A549 (cell line): ENCODE results near the gene DNAJB14. TPM values are rescaled to one million over a fixed set of nuclear protein-coding genes. Genes with fewer than 3 reads are reported as not detected.

ENCODE experiments used
- ATAC-seq, 2 experiments: fragments of 200-7000 bp in 1 of 2; fragments of >200 bp in 1 of 2; cut with Nextera tagmentation in 1 of 2; cut with Tn5 transposase in 1 of 2; 3 replicates each; pipeline versions ENCODE4 v1.8.0 to v1.9.1; 2018 to 2020; ENCODE audit warnings: mild to moderate bottlenecking in 1 of 2, moderate library complexity in 1 of 2
- CTCF ChIA-PET: fragments of 300-600 bp; sonication (Branson Sonifier 250); formaldehyde crosslinking; extraction: SDS; loops from one replicate; lab custom pipeline; 2021; ENCODE audit warnings: antibody characterized with exemption, inconsistent platforms; lab: Yijun Ruan, JAX
- POLR2A ChIA-PET: fragments of 350-600 bp; formaldehyde crosslinking; extraction: SDS; loops from one replicate; lab custom pipeline; 2021; ENCODE audit warnings: antibody characterized with exemption, inconsistent platforms; lab: Yijun Ruan, JAX
- DNase-seq, 2 experiments: peaks; one replicate each; pipeline versions ENCODE4 v3.0.0 to v3.0.0-alpha.2; 2011 to 2016; ENCODE audit warnings: low read depth in 1 of 2, low spot score in 1 of 2
- FAIRE-seq: peaks from 2 replicates; lab custom pipeline; 2011; peaks lifted over from hg19 to GRCh38; lab: Jason Lieb, UNC
- H3K27ac ChIP-seq, 2 experiments: fragments of >200 bp; sonication (Bioruptor Twin); formaldehyde crosslinking; 3 replicates each; pipeline ENCODE4 v1.5.1; 2016 to 2017
- H3K4me1 ChIP-seq: fragments of >200 bp; sonication (Bioruptor Twin); formaldehyde crosslinking; 3 replicates; pipeline ENCODE4 v1.6.1; 2016
- H3K4me2 ChIP-seq: fragments of >200 bp; sonication (Bioruptor Twin); formaldehyde crosslinking; 3 replicates; pipeline ENCODE4 v1.6.1; 2016
- H3K4me3 ChIP-seq: fragments of >200 bp; sonication (Bioruptor Twin); formaldehyde crosslinking; 3 replicates; pipeline ENCODE4 v1.5.1; 2016
- H3K9me3 ChIP-seq: fragments of >200 bp; sonication (Bioruptor Twin); formaldehyde crosslinking; 3 replicates; pipeline ENCODE4 v1.6.1; 2016
- ATOH8 ChIP-seq: fragments of 250-450 bp; sonication (Bioruptor Pico); IDR thresholded peaks from 2 replicates; pipeline ENCODE4 v1.5.0; 2020; ENCODE audit warnings: low read depth, mild to moderate bottlenecking, moderate library complexity
- BCL3 ChIP-seq: fragments of >200 bp; sonication (Bioruptor Twin); formaldehyde crosslinking; IDR thresholded peaks from 3 replicates; pipeline ENCODE4 v1.6.1; 2016
- BHLHE40 ChIP-seq: IDR thresholded peaks from 2 replicates; pipeline ENCODE4 v1.6.1; 2012; ENCODE audit warnings: low read depth, low read length, inconsistent platforms
- CEBPB ChIP-seq, 2 experiments: fragments of >200 bp in 1 of 2; sonication (Bioruptor Twin) in 1 of 2; formaldehyde crosslinking in 1 of 2; IDR thresholded peaks; 2 replicates each; pipeline ENCODE4 v1.6.1; 2012 to 2016
- EHF ChIP-seq: fragments of 250-450 bp; sonication (Bioruptor Pico); IDR thresholded peaks from 2 replicates; pipeline ENCODE4 v1.5.0; 2020; ENCODE audit warnings: mild to moderate bottlenecking
- FOXS1 ChIP-seq: fragments of 250-450 bp; sonication (Bioruptor Pico); IDR thresholded peaks from 2 replicates; pipeline ENCODE4 v1.5.0; 2020; ENCODE audit warnings: mild to moderate bottlenecking, moderate library complexity
- GATA3 ChIP-seq: IDR thresholded peaks from 2 replicates; pipeline ENCODE4 v1.6.1; 2012; ENCODE audit warnings: borderline replicate concordance
- HES2 ChIP-seq: fragments of >200 bp; sonication (Bioruptor Twin); formaldehyde crosslinking; IDR thresholded peaks from 2 replicates; pipeline ENCODE4 v1.6.1; 2016
- HOXA7 ChIP-seq: fragments of 250-450 bp; sonication (Bioruptor Pico); IDR thresholded peaks from 2 replicates; pipeline ENCODE4 v1.5.0; 2020; ENCODE audit warnings: mild to moderate bottlenecking, moderate library complexity
- HOXB13 ChIP-seq: fragments of 250-450 bp; sonication (Bioruptor Pico); IDR thresholded peaks from 2 replicates; pipeline ENCODE4 v1.5.0; 2020; ENCODE audit warnings: low read depth, mild to moderate bottlenecking, moderate library complexity
- HOXB5 ChIP-seq: fragments of 250-450 bp; sonication (Bioruptor Pico); IDR thresholded peaks from 2 replicates; pipeline ENCODE4 v1.5.0; 2020; ENCODE audit warnings: mild to moderate bottlenecking, moderate library complexity
- KDM5A ChIP-seq: fragments of 200-600 bp; sonication (generic); IDR thresholded peaks from 2 replicates; pipeline ENCODE4 v1.6.1; 2016; ENCODE audit warnings: antibody characterized with exemption, mild to moderate bottlenecking
- NR3C1 ChIP-seq: fragments of >200 bp; sonication (Bioruptor Twin); formaldehyde crosslinking; IDR thresholded peaks from 3 replicates; pipeline ENCODE4 v1.6.1; 2017
- PBX3 ChIP-seq: IDR thresholded peaks from 2 replicates; pipeline ENCODE4 v1.6.1; 2012
- POLR2A ChIP-seq: IDR thresholded peaks from 2 replicates; pipeline ENCODE4 v1.6.1; 2012; ENCODE audit warnings: mild to moderate bottlenecking, low read length
- RNF2 ChIP-seq: fragments of 200-600 bp; sonication (generic); IDR thresholded peaks from 2 replicates; pipeline ENCODE4 v1.6.1; 2016; ENCODE audit warnings: low read depth, mild to moderate bottlenecking, antibody characterized with exemption, moderate library complexity, borderline replicate concordance
- SMC3 ChIP-seq: fragments of >200 bp; sonication (Bioruptor Twin); formaldehyde crosslinking; IDR thresholded peaks from 3 replicates; pipeline ENCODE4 v1.6.1; 2018; ENCODE audit warnings: inconsistent platforms
- SREBF2 ChIP-seq: fragments of 450-650 bp; IDR thresholded peaks from 2 replicates; pipeline ENCODE4 v1.6.1; 2014; ENCODE audit warnings: mild to moderate bottlenecking, moderate library complexity
- TFCP2L1 ChIP-seq: fragments of 250-450 bp; sonication (Bioruptor Pico); IDR thresholded peaks from 2 replicates; pipeline ENCODE4 v1.5.0; 2021; ENCODE audit warnings: mild to moderate bottlenecking
- ZFP36 ChIP-seq: fragments of 450-650 bp; IDR thresholded peaks from 2 replicates; pipeline ENCODE4 v1.6.1; 2014; ENCODE audit warnings: borderline replicate concordance; ENCODE audit not compliant: partially characterized antibody
- ZNF302 ChIP-seq: fragments of 250-450 bp; sonication (Bioruptor Pico); IDR thresholded peaks from 2 replicates; pipeline ENCODE4 v1.9.0; 2021; ENCODE audit warnings: inconsistent platforms, mild to moderate bottlenecking, moderate library complexity
- ZSCAN20 ChIP-seq: fragments of 250-450 bp; sonication (Bioruptor Pico); IDR thresholded peaks from 2 replicates; pipeline ENCODE4 v1.8.0; 2022; ENCODE audit warnings: mild to moderate bottlenecking, moderate library complexity
- WGBS: methylation state at CpG from one replicate; pipeline ENCODE4 v1.1.6; 2017; ENCODE audit errors: missing lambda C conversion rate; 5-methylcytosine and 5-hydroxymethylcytosine counted together
- polyA plus RNA-seq, 4 experiments: library from polyadenylated mRNA; depleted of rRNA in 3 of 4; stranded (reverse); fragments of >200 nt; fragmentation: RNase III in 1 of 4; extraction: RNeasy Plus Mini Kit Qiagen cat#74134 plus additional on column Dnase treatment in 1 of 4; gene quantifications; 2 replicates in 3 of 4; 3 replicates in 1 of 4; pipeline ENCODE4 v1.2.3, GENCODE V29; 2011 to 2017
- TF ChIP-seq, protein P1 (sequence below): fragments of 450-650 bp; IDR thresholded peaks from 2 replicates; pipeline ENCODE4 v1.6.1; 2014; ENCODE audit warnings: antibody characterized with exemption
- TF ChIP-seq, protein P2 (sequence below): IDR thresholded peaks from 2 replicates; pipeline ENCODE4 v1.6.1; 2012

The DNAJB14 gene
- polyA plus RNA-seq, 2 of the 4 experiments (the other 2 are of a cell fraction) = 22.8 to 34.0 TPM

DNA sequence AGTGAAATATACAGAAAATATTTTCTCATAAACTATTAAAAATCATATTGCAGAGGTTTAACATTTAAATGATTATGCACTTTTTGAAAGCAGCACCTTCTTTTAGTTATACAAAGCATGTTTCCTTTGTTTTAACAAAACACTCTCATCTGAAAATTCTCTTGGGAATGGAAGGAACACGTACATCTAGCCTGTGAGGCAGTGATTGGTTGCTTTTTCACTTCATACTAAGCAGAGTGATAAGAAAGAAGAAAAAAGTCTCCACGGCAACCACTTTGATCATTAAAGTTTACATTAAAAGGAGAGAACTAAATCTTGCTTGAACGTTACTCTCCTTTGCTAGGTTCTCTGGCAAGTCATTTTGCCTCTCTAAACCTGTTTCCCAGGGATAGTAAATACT lies 45.3 kb upstream of the DNAJB14 start:
- ATAC-seq (no peak), FAIRE-seq (no peak), DNase-seq (no peak)
- Histone ChIP-seq H3K4me1 (no peaks in the 10 kb centered on the region), H3K4me3 (no peak overlapping the region), H3K9me3 (no peaks in the 10 kb centered on the region), H3K4me2 (no peak overlapping the region), H3K27ac (no peak overlapping the region)
- WGBS = 59% methylated on average over 3 of the region's 3 CpGs
- TF ChIP-seq TFCP2L1 (CRISPR knock-in tag) (no peak), GATA3 (no peak), BCL3 (no peak), HES2 (no peak), NR3C1 (no peak), SMC3 (no peak), CEBPB (IDR thresholded peaks at IDR 0.05) (no peak), HOXB13 (CRISPR knock-in tag) (no peak)
- TF ChIP-seq, protein P1, sequence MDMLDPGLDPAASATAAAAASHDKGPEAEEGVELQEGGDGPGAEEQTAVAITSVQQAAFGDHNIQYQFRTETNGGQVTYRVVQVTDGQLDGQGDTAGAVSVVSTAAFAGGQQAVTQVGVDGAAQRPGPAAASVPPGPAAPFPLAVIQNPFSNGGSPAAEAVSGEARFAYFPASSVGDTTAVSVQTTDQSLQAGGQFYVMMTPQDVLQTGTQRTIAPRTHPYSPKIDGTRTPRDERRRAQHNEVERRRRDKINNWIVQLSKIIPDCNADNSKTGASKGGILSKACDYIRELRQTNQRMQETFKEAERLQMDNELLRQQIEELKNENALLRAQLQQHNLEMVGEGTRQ = no peak
- POLR2A ChIA-PET = no interaction called here
- CTCF ChIA-PET = no interaction called here

DNA sequence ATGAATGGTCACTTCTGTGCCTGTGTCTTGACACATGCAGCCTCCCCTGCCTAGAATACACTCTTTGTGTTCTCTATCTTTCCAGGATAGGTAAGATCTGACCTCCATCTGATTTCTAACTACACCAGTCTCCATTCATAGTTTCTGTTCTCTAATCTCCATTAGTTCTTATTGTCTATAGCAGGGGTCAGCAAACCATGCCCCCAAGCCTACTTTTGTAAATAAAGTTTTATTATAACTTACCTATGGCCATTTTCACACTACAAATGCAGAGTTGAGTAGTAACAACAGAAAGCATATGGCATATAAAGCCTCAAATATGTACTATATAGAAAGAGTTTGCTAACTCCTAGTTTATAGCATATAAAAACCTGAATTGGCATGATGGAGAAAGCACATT lies 41.3 kb upstream of the DNAJB14 start:
- FAIRE-seq = no peak
- no peak for DNase-seq
- Histone ChIP-seq H3K27ac (no peak overlapping the region), H3K9me3 (no peaks in the 10 kb centered on the region), H3K4me1 (no peaks in the 10 kb centered on the region), H3K4me3 (no peak overlapping the region), H3K4me2 (no peak overlapping the region)
- CTCF ChIA-PET = no interaction called here
- TF ChIP-seq SREBF2 = no peak
- no peak for TF ChIP-seq HOXA7 (CRISPR knock-in tag)
- TF ChIP-seq PBX3 = no peak
- TF ChIP-seq FOXS1 (CRISPR knock-in tag) = no peak
- TF ChIP-seq KDM5A = no peak
- TF ChIP-seq EHF = no peak
- no peak for TF ChIP-seq HOXB5 (CRISPR knock-in tag)
- ATAC-seq = no peak
- POLR2A ChIA-PET = no interaction called here

- no peak for ATAC-seq
- no peaks in the 10 kb centered on the region for H3K4me1 ChIP-seq
- H3K9me3 ChIP-seq = no peaks in the 10 kb centered on the region
- POLR2A ChIA-PET = no interaction called here
- no peak for FAIRE-seq
- CTCF ChIA-PET = no interaction called here
- WGBS = 39% methylated on average over 4 of the region's 4 CpGs
- TF ChIP-seq, protein P1 = no peak
- TF ChIP-seq ZNF302 (CRISPR knock-in tag) = no peak
- no peak for TF ChIP-seq POLR2A
- no peak for TF ChIP-seq RNF2
- no peak for TF ChIP-seq ZSCAN20 (CRISPR knock-in tag)
- TF ChIP-seq, protein P2, sequence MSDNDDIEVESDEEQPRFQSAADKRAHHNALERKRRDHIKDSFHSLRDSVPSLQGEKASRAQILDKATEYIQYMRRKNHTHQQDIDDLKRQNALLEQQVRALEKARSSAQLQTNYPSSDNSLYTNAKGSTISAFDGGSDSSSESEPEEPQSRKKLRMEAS = no peak
- TF ChIP-seq ZFP36 = no peak
- no peak for TF ChIP-seq HOXB13 (CRISPR knock-in tag)
- no peak for TF ChIP-seq ATOH8
- TF ChIP-seq BHLHE40 = no peak
- TF ChIP-seq, all 56 proteins: peak for 0
- Histone ChIP-seq H3K27ac (no peak overlapping the region), H3K4me2 (no peak overlapping the region), H3K4me3 (no peak overlapping the region)
- no peak for DNase-seq
Measured at GRCh38 chr4:99986792-99987191, 40.4 kb upstream of the DNAJB14 start.
